Panc1 (cell line): ENCODE results near the gene FANCF. TPM values are rescaled to one million over a fixed set of nuclear protein-coding genes. Genes with fewer than 3 reads are reported as not detected.
"Not testable (repeated sequence)": the region's sequence is repeated elsewhere in the genome, so short reads cannot be mapped to it uniquely, and the experiment has no call there.

ENCODE experiments used
- ATAC-seq: fragments of 200-7000 bp; cut with Tn5 transposase; 2 replicates; pipeline ENCODE4 v1.9.1; 2020; ENCODE audit warnings: mild to moderate bottlenecking, moderate library complexity
- BruUV-seq: library from RNA; stranded (reverse); fragments of 400-500 nt; replicated peaks from 2 replicates; lab custom pipeline; 2021; lab: Mats Ljungman, UMichigan
- CTCF ChIA-PET: fragments of 300-600 bp; sonication (Branson Sonifier 250); formaldehyde crosslinking; loops from one replicate; lab custom pipeline; 2022; ENCODE audit warnings: antibody characterized with exemption; lab: Charles Lee
- POLR2A ChIA-PET: fragments of 300-600 bp; sonication (Branson Sonifier 250); formaldehyde crosslinking; loops from one replicate; lab custom pipeline; 2022; ENCODE audit warnings: antibody characterized with exemption; lab: Charles Lee
- DNase-seq: peaks from one replicate; pipeline ENCODE4 v3.0.0-alpha.2; 2010; ENCODE audit warnings: low read depth, low spot score
- H3K27ac ChIP-seq: 2 replicates; pipeline ENCODE4 v1.5.1; 2011; ENCODE audit warnings: mild to moderate bottlenecking, low read length, inconsistent platforms
- H3K27me3 ChIP-seq: fragments of 200-500 bp; sonication (Bioruptor generic); 2 replicates; pipeline ENCODE4 v1.6.0; 2014; ENCODE audit warnings: low read length, inconsistent platforms; ENCODE audit not compliant: control insufficient read depth, insufficient read depth
- H3K36me3 ChIP-seq: fragments of 200-500 bp; sonication (Bioruptor generic); 2 replicates; pipeline ENCODE4 v1.5.1; 2014; ENCODE audit warnings: inconsistent platforms, mild to moderate bottlenecking, low read length, moderate library complexity; ENCODE audit not compliant: control insufficient read depth, insufficient read depth
- H3K4me1 ChIP-seq: 2 replicates; pipeline ENCODE4 v1.5.1; 2011; ENCODE audit warnings: inconsistent platforms, mild to moderate bottlenecking, low read length, moderate library complexity; ENCODE audit not compliant: control insufficient read depth, insufficient read depth
- H3K4me3 ChIP-seq, 2 experiments: 2 replicates each; pipeline ENCODE4 v1.5.1; 2011 to 2012; ENCODE audit warnings: low read depth in 2 of 2, low read length in 2 of 2, mild to moderate bottlenecking in 2 of 2, inconsistent platforms in 1 of 2, moderate library complexity in 1 of 2
- H3K9me3 ChIP-seq: fragments of 200-500 bp; sonication (Bioruptor generic); 2 replicates; pipeline ENCODE4 v1.5.1; 2014; ENCODE audit warnings: low read depth, mild to moderate bottlenecking, inconsistent platforms, low read length, moderate library complexity; ENCODE audit not compliant: control insufficient read depth, insufficient read depth
- POLR2AphosphoS5 ChIP-seq: IDR thresholded peaks from 2 replicates; pipeline ENCODE4 v1.6.1; 2012; ENCODE audit warnings: mild to moderate bottlenecking, low read depth, low read length, moderate library complexity
- SIN3A ChIP-seq: IDR thresholded peaks from 2 replicates; pipeline ENCODE4 v1.6.1; 2012; ENCODE audit warnings: low read depth, mild to moderate bottlenecking, low read length, moderate library complexity, borderline replicate concordance; ENCODE audit not compliant: insufficient read depth
- TCF7L2 ChIP-seq: IDR thresholded peaks from 2 replicates; pipeline ENCODE4 v1.6.1; 2011; ENCODE audit warnings: mild to moderate bottlenecking, low read depth, low read length, inconsistent platforms
- in situ Hi-C: cut with HindIII; loops from 2 replicates; pipeline ENCODE4 v1.10.0; 2016; ENCODE audit warnings: low sequenced_read_pairs, low pct_unique_long_range_greater_than_20kb
- intact Hi-C: fragments of 100-400 bp; cut with micrococcal nuclease; formaldehyde crosslinking; loops from one replicate; pipeline ENCODE4 v1.10.0; 2022; ENCODE audit not compliant: unreplicated experiment
- total RNA-seq: library from RNA; stranded (reverse); gene quantifications from one replicate; pipeline ENCODE4 v1.2.1, GENCODE V29; 2021; ENCODE audit not compliant: unreplicated experiment
- TF ChIP-seq, protein P1 (sequence below): fragments of 450-650 bp; IDR thresholded peaks from 2 replicates; pipeline ENCODE4 v1.5.1; 2017; ENCODE audit warnings: mild to moderate bottlenecking
- TF ChIP-seq, protein P2 (sequence below), 2 experiments: IDR thresholded peaks; 2 replicates each; pipeline ENCODE4 v1.6.1; 2011 to 2012; ENCODE audit warnings: low read depth in 2 of 2, control low read depth in 1 of 2, low read length in 1 of 2, mild to moderate bottlenecking in 1 of 2, moderate library complexity in 1 of 2; ENCODE audit not compliant: insufficient read depth in 1 of 2

The FANCF gene
- total RNA-seq, 1 experiment from 2014 or later: 11.6 TPM

DNA sequence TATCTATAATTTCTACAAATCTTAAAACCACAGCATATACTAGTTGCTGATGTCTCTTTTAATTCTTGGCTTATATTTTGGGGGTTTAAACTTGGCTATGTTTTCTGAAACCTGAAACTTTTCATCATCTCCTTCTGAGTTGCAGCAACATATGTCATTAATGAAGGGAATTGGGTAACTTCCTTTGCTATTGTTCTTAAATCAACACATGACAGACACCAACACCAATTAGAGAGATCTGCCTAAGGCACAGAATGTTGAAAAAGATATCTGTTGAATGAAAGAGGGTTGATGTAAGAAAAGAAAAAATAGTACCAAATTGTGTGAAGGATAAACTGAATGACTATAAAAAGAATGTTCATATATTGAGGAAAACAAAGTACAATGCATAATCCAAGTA is 30.5 kb upstream of the FANCF start:
- Histone ChIP-seq H3K4me3 (no peak overlapping the region), H3K9me3 (no peaks in the 10 kb centered on the region), H3K27ac (no peak overlapping the region), H3K27me3 (no peaks in the 10 kb centered on the region; the same call in none of the 2 replicates), H3K4me1 (no peaks in the 10 kb centered on the region), H3K36me3 (no peaks in the 10 kb centered on the region)
- intact Hi-C loops (no loop called here), in situ Hi-C loops (no loop called here)
- TF ChIP-seq POLR2AphosphoS5: no peak
- no peak for TF ChIP-seq TCF7L2
- TF ChIP-seq, protein P1, sequence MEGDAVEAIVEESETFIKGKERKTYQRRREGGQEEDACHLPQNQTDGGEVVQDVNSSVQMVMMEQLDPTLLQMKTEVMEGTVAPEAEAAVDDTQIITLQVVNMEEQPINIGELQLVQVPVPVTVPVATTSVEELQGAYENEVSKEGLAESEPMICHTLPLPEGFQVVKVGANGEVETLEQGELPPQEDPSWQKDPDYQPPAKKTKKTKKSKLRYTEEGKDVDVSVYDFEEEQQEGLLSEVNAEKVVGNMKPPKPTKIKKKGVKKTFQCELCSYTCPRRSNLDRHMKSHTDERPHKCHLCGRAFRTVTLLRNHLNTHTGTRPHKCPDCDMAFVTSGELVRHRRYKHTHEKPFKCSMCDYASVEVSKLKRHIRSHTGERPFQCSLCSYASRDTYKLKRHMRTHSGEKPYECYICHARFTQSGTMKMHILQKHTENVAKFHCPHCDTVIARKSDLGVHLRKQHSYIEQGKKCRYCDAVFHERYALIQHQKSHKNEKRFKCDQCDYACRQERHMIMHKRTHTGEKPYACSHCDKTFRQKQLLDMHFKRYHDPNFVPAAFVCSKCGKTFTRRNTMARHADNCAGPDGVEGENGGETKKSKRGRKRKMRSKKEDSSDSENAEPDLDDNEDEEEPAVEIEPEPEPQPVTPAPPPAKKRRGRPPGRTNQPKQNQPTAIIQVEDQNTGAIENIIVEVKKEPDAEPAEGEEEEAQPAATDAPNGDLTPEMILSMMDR: no peak
- TF ChIP-seq, protein P2, sequence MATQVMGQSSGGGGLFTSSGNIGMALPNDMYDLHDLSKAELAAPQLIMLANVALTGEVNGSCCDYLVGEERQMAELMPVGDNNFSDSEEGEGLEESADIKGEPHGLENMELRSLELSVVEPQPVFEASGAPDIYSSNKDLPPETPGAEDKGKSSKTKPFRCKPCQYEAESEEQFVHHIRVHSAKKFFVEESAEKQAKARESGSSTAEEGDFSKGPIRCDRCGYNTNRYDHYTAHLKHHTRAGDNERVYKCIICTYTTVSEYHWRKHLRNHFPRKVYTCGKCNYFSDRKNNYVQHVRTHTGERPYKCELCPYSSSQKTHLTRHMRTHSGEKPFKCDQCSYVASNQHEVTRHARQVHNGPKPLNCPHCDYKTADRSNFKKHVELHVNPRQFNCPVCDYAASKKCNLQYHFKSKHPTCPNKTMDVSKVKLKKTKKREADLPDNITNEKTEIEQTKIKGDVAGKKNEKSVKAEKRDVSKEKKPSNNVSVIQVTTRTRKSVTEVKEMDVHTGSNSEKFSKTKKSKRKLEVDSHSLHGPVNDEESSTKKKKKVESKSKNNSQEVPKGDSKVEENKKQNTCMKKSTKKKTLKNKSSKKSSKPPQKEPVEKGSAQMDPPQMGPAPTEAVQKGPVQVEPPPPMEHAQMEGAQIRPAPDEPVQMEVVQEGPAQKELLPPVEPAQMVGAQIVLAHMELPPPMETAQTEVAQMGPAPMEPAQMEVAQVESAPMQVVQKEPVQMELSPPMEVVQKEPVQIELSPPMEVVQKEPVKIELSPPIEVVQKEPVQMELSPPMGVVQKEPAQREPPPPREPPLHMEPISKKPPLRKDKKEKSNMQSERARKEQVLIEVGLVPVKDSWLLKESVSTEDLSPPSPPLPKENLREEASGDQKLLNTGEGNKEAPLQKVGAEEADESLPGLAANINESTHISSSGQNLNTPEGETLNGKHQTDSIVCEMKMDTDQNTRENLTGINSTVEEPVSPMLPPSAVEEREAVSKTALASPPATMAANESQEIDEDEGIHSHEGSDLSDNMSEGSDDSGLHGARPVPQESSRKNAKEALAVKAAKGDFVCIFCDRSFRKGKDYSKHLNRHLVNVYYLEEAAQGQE (IDR thresholded peaks at IDR 0.05; ENCODE audit: insufficient read depth in 1 of 2, low read depth in 2 of 2, low read length in 1 of 2): no peak
- no peak for TF ChIP-seq SIN3A
- DNase-seq: no peak
- POLR2A ChIA-PET: no interaction called here
- BruUV-seq: no TSS peak
- CTCF ChIA-PET: no interaction called here
- ATAC-seq: no peak

DNA sequence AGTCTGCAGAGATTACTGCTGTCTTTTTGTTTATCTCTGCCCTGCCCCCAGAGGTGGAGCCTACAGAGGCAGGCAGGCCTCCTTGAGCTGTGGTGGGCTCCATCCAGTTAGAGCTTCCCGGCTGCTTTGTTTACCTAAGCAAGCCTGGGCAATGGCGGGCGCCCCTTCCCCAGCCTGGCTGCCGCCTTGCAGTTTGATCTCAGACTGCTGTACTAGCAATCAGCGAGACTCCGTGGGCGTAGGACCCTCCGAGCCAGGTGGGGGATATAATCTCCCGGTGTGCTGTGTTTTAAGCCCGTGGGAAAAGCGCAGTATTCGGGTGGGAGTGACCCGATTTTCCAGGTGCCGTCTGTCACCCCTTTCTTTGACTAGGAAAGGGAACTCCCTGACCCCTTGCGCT is 26.7 kb upstream of the FANCF start:
- POLR2A ChIA-PET, H3K4me1 ChIP-seq, H3K9me3 ChIP-seq, H3K4me3 ChIP-seq, BruUV-seq, intact Hi-C loops, CTCF ChIA-PET, H3K27ac ChIP-seq, DNase-seq, H3K27me3 ChIP-seq, ATAC-seq, H3K36me3 ChIP-seq, in situ Hi-C loops: not testable (repeated sequence)

DNA sequence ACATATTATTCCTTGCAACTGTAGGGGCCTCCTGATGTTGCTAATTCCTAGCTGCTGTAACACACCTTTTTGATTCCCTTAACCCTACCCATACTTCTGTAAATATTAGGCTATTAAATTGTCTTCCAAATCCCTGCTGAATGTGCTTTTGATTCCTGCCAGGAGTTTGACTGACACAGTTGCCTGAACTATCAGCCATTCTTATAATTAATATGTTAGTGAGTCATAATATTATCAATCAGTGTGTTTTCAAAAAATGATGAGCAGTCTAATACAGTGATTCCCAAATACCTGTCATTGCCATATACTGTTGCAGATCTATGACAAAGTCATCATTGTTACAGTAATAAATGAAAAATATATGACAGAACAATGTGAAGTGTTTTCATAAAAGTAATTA is 15.9 kb upstream of the FANCF start:
- in situ Hi-C loops (no loop called here), intact Hi-C loops (no loop called here)
- no peaks in the 10 kb centered on the region for H3K4me1 ChIP-seq
- H3K4me3 ChIP-seq: no peak overlapping the region
- ChIA-PET CTCF (no interaction called here), POLR2A (no interaction called here)
- no peak overlapping the region for H3K27ac ChIP-seq
- DNase-seq (no peak), ATAC-seq (no peak)
- TF ChIP-seq, protein P2 (IDR thresholded peaks at IDR 0.05; ENCODE audit: insufficient read depth in 1 of 2, low read depth in 2 of 2, low read length in 1 of 2): no peak
- no peak for TF ChIP-seq TCF7L2
- TF ChIP-seq POLR2AphosphoS5: no peak
- TF ChIP-seq, protein P1: no peak
- no peak for TF ChIP-seq SIN3A
- H3K27me3 ChIP-seq: no peaks in the 10 kb centered on the region
- H3K9me3 ChIP-seq: no peaks in the 10 kb centered on the region
- no peaks in the 10 kb centered on the region for H3K36me3 ChIP-seq
- no TSS peak for BruUV-seq
